Neuronal stem cell (in vitro differentiated cells): Measurements from ENCODE around the gene ELMO1.

Source experiments
- DNase-seq: peaks from one replicate; pipeline ENCODE4 v3.0.0-alpha.2; 2013; ENCODE audit warnings: low spot score
- H2AFZ ChIP-seq: one replicate; pipeline ENCODE4 v1.6.1; 2013; ENCODE audit warnings: mild to moderate bottlenecking, low read length, inconsistent platforms
- H2AK5ac ChIP-seq: 2 replicates; pipeline ENCODE4 v1.6.1; 2013; ENCODE audit warnings: low read depth, mild to moderate bottlenecking, inconsistent platforms, low read length, moderate library complexity, mixed read lengths
- H2BK120ac ChIP-seq: 2 replicates; pipeline ENCODE4 v1.6.1; 2013; ENCODE audit warnings: low read depth, mild to moderate bottlenecking, inconsistent platforms, low read length, moderate library complexity, mixed read lengths
- H2BK12ac ChIP-seq: one replicate; pipeline ENCODE4 v1.6.1; 2013; ENCODE audit warnings: low read length, inconsistent platforms
- H2BK15ac ChIP-seq: 2 replicates; pipeline ENCODE4 v1.6.1; 2013; ENCODE audit warnings: mild to moderate bottlenecking, low read length, inconsistent platforms, mixed read lengths
- H2BK5ac ChIP-seq: one replicate; pipeline ENCODE4 v1.6.1; 2013; ENCODE audit warnings: inconsistent platforms, mild to moderate bottlenecking, low read length, moderate library complexity
- H3K14ac ChIP-seq: one replicate; pipeline ENCODE4 v1.6.1; 2013; ENCODE audit warnings: low read length, inconsistent platforms
- H3K18ac ChIP-seq: 2 replicates; pipeline ENCODE4 v1.6.1; 2013; ENCODE audit warnings: low read length, inconsistent platforms
- H3K23ac ChIP-seq: 2 replicates; pipeline ENCODE4 v1.6.1; 2013; ENCODE audit warnings: low read depth, mild to moderate bottlenecking, mixed read lengths, low read length, inconsistent platforms; ENCODE audit not compliant: poor library complexity
- H3K27ac ChIP-seq: replicated peaks from 3 replicates; pipeline ENCODE4 v1.5.1; 2013; ENCODE audit warnings: low read length, inconsistent platforms
- H3K27me3 ChIP-seq, 3 experiments: 2 replicates each; pipeline ENCODE4 v1.6.1; 2013; ENCODE audit warnings: low read length in 3 of 3, mild to moderate bottlenecking in 2 of 3, inconsistent platforms in 1 of 3, low read depth in 1 of 3, mixed read lengths in 1 of 3, moderate library complexity in 1 of 3; ENCODE audit not compliant: control insufficient read depth in 3 of 3, insufficient read depth in 3 of 3
- H3K36me3 ChIP-seq, 2 donors: replicated peaks in 1 of 2; 2 replicates each; pipeline ENCODE4 v1.6.1; 2013; ENCODE audit warnings: low read length in 2 of 2; ENCODE audit not compliant: control insufficient read depth in 2 of 2, insufficient read depth in 2 of 2
- H3K4ac ChIP-seq: 2 replicates; pipeline ENCODE4 v1.6.1; 2013; ENCODE audit warnings: inconsistent platforms, mild to moderate bottlenecking, low read length, moderate library complexity
- H3K4me1 ChIP-seq, 2 donors: 1 replicate in 1 of 2; 2 replicates in 1 of 2; pipeline ENCODE4 v1.6.1; 2013; ENCODE audit warnings: low read length in 2 of 2, low read depth in 1 of 2; ENCODE audit not compliant: control insufficient read depth in 2 of 2, insufficient read depth in 1 of 2
- H3K4me2 ChIP-seq: one replicate; pipeline ENCODE4 v1.6.1; 2013; ENCODE audit warnings: mild to moderate bottlenecking, low read length, inconsistent platforms; ENCODE audit not compliant: insufficient read depth, poor library complexity, severe bottlenecking
- H3K4me3 ChIP-seq, 2 donors: 2 replicates each; pipeline ENCODE4 v1.5.1; 2013; ENCODE audit warnings: low read length in 2 of 2, mild to moderate bottlenecking in 2 of 2, inconsistent platforms in 1 of 2, moderate library complexity in 1 of 2
- H3K79me1 ChIP-seq: one replicate; pipeline ENCODE4 v1.6.1; 2013; ENCODE audit warnings: low read depth, mild to moderate bottlenecking, inconsistent platforms, low read length, moderate library complexity
- H3K9ac ChIP-seq: one replicate; pipeline ENCODE4 v1.6.1; 2013; ENCODE audit warnings: mild to moderate bottlenecking, low read depth, low read length, inconsistent platforms; ENCODE audit not compliant: poor library complexity
- H3K9me3 ChIP-seq, 2 donors: replicated peaks in 1 of 2; 2 replicates each; pipeline versions ENCODE3 to v1.6.1; 2013; ENCODE audit warnings: low read length in 2 of 2, mild to moderate bottlenecking in 2 of 2, inconsistent platforms in 1 of 2, low read depth in 1 of 2, mixed read lengths in 1 of 2, moderate library complexity in 1 of 2; ENCODE audit not compliant: control insufficient read depth in 2 of 2, insufficient read depth in 1 of 2
- H4K8ac ChIP-seq: one replicate; pipeline ENCODE4 v1.6.1; 2013; ENCODE audit warnings: low read depth, mild to moderate bottlenecking, inconsistent platforms, low read length, moderate library complexity
- H4K91ac ChIP-seq: one replicate; pipeline ENCODE4 v1.6.1; 2013; ENCODE audit warnings: low read length, low read depth, mild to moderate bottlenecking, inconsistent platforms; ENCODE audit not compliant: poor library complexity
- WGBS, 2 donors: extraction: QIAGEN DNeasy Blood & Tissue Kit; methylation state at CpG; one replicate each; pipeline ENCODE4 v1.1.7; 2013; ENCODE audit warnings: missing lambda C conversion rate in 2 of 2, mixed read lengths in 1 of 2; ENCODE audit not compliant: insufficient read length in 2 of 2, insufficient replicate concordance in 1 of 2; ENCODE audit errors: extremely low coverage in 2 of 2; 5-methylcytosine and 5-hydroxymethylcytosine counted together

The ELMO1 gene

DNA sequence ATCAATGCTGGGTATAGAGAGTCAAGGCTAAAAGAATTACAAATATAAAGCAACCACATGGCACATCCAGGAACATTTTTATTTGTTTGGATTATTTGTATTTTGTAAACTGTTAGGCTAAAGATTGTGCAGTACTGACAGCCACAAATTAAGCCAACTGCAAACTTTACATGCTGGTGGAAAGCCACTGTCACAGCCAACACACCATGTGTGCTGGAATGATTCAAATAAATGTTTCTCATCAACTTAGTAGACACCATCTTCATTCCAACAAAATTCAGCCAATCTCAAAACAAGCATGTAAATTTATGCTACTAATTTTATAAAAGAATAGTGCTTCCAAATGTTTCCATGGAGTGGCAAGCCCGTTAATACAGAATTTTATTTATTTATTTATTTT lies 211.8 kb downstream of the ELMO1 start:
- H3K23ac ChIP-seq: no peak overlapping the region
- no peak overlapping the region for H3K27ac ChIP-seq
- H3K27me3 ChIP-seq: no peaks in the 10 kb centered on the region
- H3K9me3 ChIP-seq: peaks cover 0 to 4% of the 10 kb centered on the region in 2 donors
- H2AFZ ChIP-seq: no peak overlapping the region
- no peak overlapping the region for H3K4me3 ChIP-seq
- no peaks in the 10 kb centered on the region for H3K79me1 ChIP-seq
- no peaks in the 10 kb centered on the region for H3K36me3 ChIP-seq
- H2AK5ac ChIP-seq: no peak overlapping the region
- DNase-seq: no peak
- H4K91ac ChIP-seq: no peak overlapping the region
- no peak overlapping the region for H3K18ac ChIP-seq
- no peaks in the 10 kb centered on the region for H3K4me1 ChIP-seq
- H4K8ac ChIP-seq: no peak overlapping the region
- no peak overlapping the region for H3K4me2 ChIP-seq
- no peak overlapping the region for H2BK5ac ChIP-seq
- H3K9ac ChIP-seq: no peak overlapping the region
- H2BK120ac ChIP-seq: no peak overlapping the region
- H2BK12ac ChIP-seq: no peak overlapping the region
- WGBS, 2 donors: no CpG with 5 or more reads among the region's 1 CpG
- no peak overlapping the region for H3K14ac ChIP-seq
- no peak overlapping the region for H3K4ac ChIP-seq
- H2BK15ac ChIP-seq: no peak overlapping the region

DNA sequence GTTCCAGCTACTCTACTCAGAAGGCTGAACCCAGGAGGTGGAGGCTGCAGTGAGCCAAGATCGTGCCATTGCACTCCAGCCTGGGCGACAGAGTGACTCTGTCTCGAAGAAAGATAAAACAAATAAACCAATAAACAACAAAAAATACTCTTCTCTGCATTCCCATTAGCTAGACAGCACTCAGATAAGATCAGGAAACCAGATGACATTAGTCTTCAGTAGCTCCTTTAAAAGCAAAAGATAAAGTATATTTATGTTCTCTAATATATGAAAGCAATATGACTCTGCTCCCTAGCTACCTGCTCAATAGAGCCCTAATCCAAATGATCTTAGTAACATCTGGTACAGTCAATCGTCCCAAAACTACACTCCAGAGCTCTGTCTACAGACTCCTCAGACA lies 212.9 kb downstream of the ELMO1 start:
- no peaks in the 10 kb centered on the region for H3K79me1 ChIP-seq
- no peak overlapping the region for H3K14ac ChIP-seq
- H2AK5ac ChIP-seq: no peak overlapping the region
- no peak overlapping the region for H2BK5ac ChIP-seq
- H4K8ac ChIP-seq: no peak overlapping the region
- H4K91ac ChIP-seq: no peak overlapping the region
- no peak overlapping the region for H3K27ac ChIP-seq
- H3K9me3 ChIP-seq: no peaks in the 10 kb centered on the region
- H3K18ac ChIP-seq: no peak overlapping the region
- H3K27me3 ChIP-seq: no peaks in the 10 kb centered on the region
- no peak overlapping the region for H2BK15ac ChIP-seq
- H3K4ac ChIP-seq: no peak overlapping the region
- no peak overlapping the region for H3K4me2 ChIP-seq
- no CpG with 5 or more reads among the region's 4 CpGs for WGBS, 2 donors
- no peak for DNase-seq
- no peak overlapping the region for H3K4me3 ChIP-seq
- H2BK12ac ChIP-seq: no peak overlapping the region
- no peak overlapping the region for H2BK120ac ChIP-seq
- H3K23ac ChIP-seq: no peak overlapping the region
- no peak overlapping the region for H2AFZ ChIP-seq
- H3K4me1 ChIP-seq: no peaks in the 10 kb centered on the region
- no peaks in the 10 kb centered on the region for H3K36me3 ChIP-seq
- H3K9ac ChIP-seq: no peak overlapping the region

DNA sequence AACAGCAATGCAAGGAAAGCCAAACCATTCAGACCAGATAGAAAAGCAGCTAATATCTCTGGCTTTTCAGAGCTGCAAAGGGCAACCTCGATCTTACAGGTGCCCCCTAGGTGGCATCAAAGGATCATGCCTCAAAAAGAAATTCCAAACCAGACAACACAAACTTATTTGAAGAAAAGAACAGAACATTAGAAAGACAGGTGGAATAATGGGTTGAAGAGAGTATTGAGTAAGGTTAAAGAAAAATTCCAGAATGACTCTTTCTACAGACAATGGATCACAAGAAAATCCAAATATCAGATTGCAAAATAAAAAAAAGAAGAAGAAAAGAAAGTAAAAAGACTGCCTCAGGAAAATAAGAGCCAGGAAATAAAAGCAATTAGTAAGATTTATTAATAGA lies 213.7 kb downstream of the ELMO1 start:
- Histone ChIP-seq H3K79me1 (no peaks in the 10 kb centered on the region), H3K18ac (no peak overlapping the region), H3K9me3 (no peaks in the 10 kb centered on the region), H2AFZ (no peak overlapping the region), H3K4ac (no peak overlapping the region), H4K8ac (no peak overlapping the region), H2BK5ac (no peak overlapping the region), H3K4me1 (no peaks in the 10 kb centered on the region), H3K9ac (no peak overlapping the region), H2AK5ac (no peak overlapping the region), H4K91ac (no peak overlapping the region), H2BK120ac (no peak overlapping the region), H3K27ac (no peak overlapping the region), H3K4me3 (no peak overlapping the region), H3K4me2 (no peak overlapping the region), H3K14ac (no peak overlapping the region), H3K23ac (no peak overlapping the region), H3K27me3 (no peaks in the 10 kb centered on the region), H2BK12ac (no peak overlapping the region), H2BK15ac (no peak overlapping the region), H3K36me3 (no peaks in the 10 kb centered on the region)
- WGBS, 2 donors: no CpG with 5 or more reads among the region's 1 CpG
- DNase-seq: peak; percentile 26

DNA sequence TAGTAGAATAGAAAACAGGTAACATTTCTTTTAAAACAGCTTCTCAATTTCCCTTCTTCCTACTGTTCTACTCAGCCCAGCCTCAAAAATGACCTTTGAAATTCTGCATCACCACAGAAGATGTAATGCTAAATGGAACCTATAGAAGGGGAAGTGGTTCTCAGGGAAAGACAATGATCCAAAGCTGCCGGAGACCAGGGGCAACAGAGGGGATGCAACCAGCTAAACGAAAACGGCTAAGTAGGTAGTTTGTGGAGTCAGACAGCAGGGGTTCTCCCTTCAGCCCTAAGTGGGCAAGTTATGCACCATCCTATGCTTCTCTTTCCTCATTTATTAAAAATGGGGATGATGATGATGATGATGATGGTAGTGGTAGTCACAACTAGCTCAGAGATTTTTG lies 214.3 kb downstream of the ELMO1 start:
- no peak overlapping the region for H2AK5ac ChIP-seq
- H3K9me3 ChIP-seq: no peaks in the 10 kb centered on the region
- DNase-seq: no peak
- H2BK120ac ChIP-seq: no peak overlapping the region
- no peak overlapping the region for H4K91ac ChIP-seq
- no peak overlapping the region for H2BK12ac ChIP-seq
- no CpG with 5 or more reads among the region's 3 CpGs for WGBS, 2 donors
- H3K18ac ChIP-seq: no peak overlapping the region
- H3K36me3 ChIP-seq: no peaks in the 10 kb centered on the region
- no peak overlapping the region for H3K4me2 ChIP-seq
- H2BK5ac ChIP-seq: no peak overlapping the region
- H3K9ac ChIP-seq: no peak overlapping the region
- H3K79me1 ChIP-seq: no peaks in the 10 kb centered on the region
- no peak overlapping the region for H3K27ac ChIP-seq
- no peak overlapping the region for H3K4ac ChIP-seq
- H3K4me1 ChIP-seq: no peaks in the 10 kb centered on the region
- no peak overlapping the region for H2AFZ ChIP-seq
- H3K4me3 ChIP-seq: no peak overlapping the region
- H3K14ac ChIP-seq: no peak overlapping the region
- no peak overlapping the region for H3K23ac ChIP-seq
- H4K8ac ChIP-seq: no peak overlapping the region
- no peak overlapping the region for H2BK15ac ChIP-seq
- H3K27me3 ChIP-seq: no peaks in the 10 kb centered on the region
